K562 (cell line): Measurements from ENCODE around the gene AGAP1. TPM values are rescaled to one million over a fixed set of nuclear protein-coding genes. Genes with fewer than 3 reads are reported as not detected.

Experiments
- BHLHE40 ChIP-seq: IDR thresholded peaks from 2 replicates; pipeline ENCODE4 v1.6.1; 2011; ENCODE audit warnings: low read length, improper control_type of control experiment
- CBFA2T3 ChIP-seq: fragments of 450-650 bp; IDR thresholded peaks from 2 replicates; pipeline ENCODE4 v1.6.1; 2017
- CREM ChIP-seq: IDR thresholded peaks from 2 replicates; pipeline ENCODE4 v1.6.1; 2014; ENCODE audit warnings: antibody characterized with exemption, low read depth
- CXXC5 ChIP-seq: fragments of 250-450 bp; sonication (Bioruptor Pico); IDR thresholded peaks from 2 replicates; pipeline ENCODE4 v1.8.0; 2022; ENCODE audit warnings: inconsistent platforms, mild to moderate bottlenecking, moderate library complexity
- DACH1 ChIP-seq: fragments of 450-650 bp; IDR thresholded peaks from 2 replicates; pipeline ENCODE4 v1.6.1; 2018; ENCODE audit not compliant: partially characterized antibody
- ELF1 ChIP-seq: fragments of 200-800 bp; sonication (Bioruptor generic); IDR thresholded peaks from 2 replicates; pipeline ENCODE4 v1.6.1; 2016; ENCODE audit warnings: missing genetic modification characterization, missing compliant biosample characterization
- HMG20A ChIP-seq: fragments of 450-650 bp; formaldehyde crosslinking; conservative IDR thresholded peaks from 2 replicates; pipeline ENCODE4 v1.4.0; 2020; ENCODE audit warnings: mild to moderate bottlenecking, mixed read lengths
- KHSRP ChIP-seq: fragments of 450-650 bp; IDR thresholded peaks from 2 replicates; pipeline ENCODE4 v1.6.1; 2017
- MECOM ChIP-seq: fragments of 250-450 bp; sonication (Bioruptor Pico); IDR thresholded peaks from 2 replicates; pipeline ENCODE4 v1.8.0; 2022; ENCODE audit warnings: inconsistent platforms
- MTA3 ChIP-seq: fragments of 450-650 bp; formaldehyde crosslinking; IDR thresholded peaks from 2 replicates; pipeline ENCODE4 v1.6.1; 2017; ENCODE audit warnings: mild to moderate bottlenecking, borderline replicate concordance
- MYNN ChIP-seq, 2 experiments: sonication (generic); formaldehyde crosslinking in 1 of 2; IDR thresholded peaks; 2 replicates each; pipeline versions ENCODE4 v1.5.0 to v1.6.1; 2016 to 2020; ENCODE audit warnings: antibody characterized with exemption in 1 of 2, missing genetic modification reagents in 1 of 2
- POLR3A ChIP-seq: IDR thresholded peaks from 2 replicates; pipeline ENCODE4 v1.6.1; 2011; ENCODE audit warnings: borderline replicate concordance, mild to moderate bottlenecking, moderate library complexity; ENCODE audit not compliant: insufficient read length, insufficient read depth; ENCODE audit errors: extremely low read depth
- RNF2 ChIP-seq: sonication (generic); IDR thresholded peaks from 2 replicates; pipeline ENCODE4 v1.6.1; 2016
- SNRNP70 ChIP-seq: fragments of 200-400 bp; formaldehyde crosslinking; optimal IDR thresholded peaks from 2 replicates; pipeline ENCODE3; 2017; ENCODE audit warnings: low read depth, low read length
- ZBTB7A ChIP-seq: IDR thresholded peaks from 2 replicates; pipeline ENCODE4 v1.6.1; 2011; ENCODE audit warnings: low read depth, mild to moderate bottlenecking, low read length, moderate library complexity, borderline replicate concordance; ENCODE audit not compliant: control insufficient read depth
- ZNF311 ChIP-seq: fragments of 250-450 bp; sonication (Bioruptor Pico); IDR thresholded peaks from 2 replicates; pipeline ENCODE4 v1.4.0; 2020; ENCODE audit warnings: mild to moderate bottlenecking, moderate library complexity
- ZNF589 ChIP-seq: fragments of 200-800 bp; sonication (Bioruptor generic); IDR thresholded peaks from 2 replicates; pipeline ENCODE4 v1.6.1; 2016; ENCODE audit warnings: low read depth, missing genetic modification characterization, missing compliant biosample characterization
- ZNF717 ChIP-seq: fragments of 250-450 bp; sonication (Bioruptor Pico); IDR thresholded peaks from 2 replicates; pipeline ENCODE4 v1.5.0; 2021
- ZNF785 ChIP-seq: fragments of 250-450 bp; sonication (Bioruptor Pico); IDR thresholded peaks from 2 replicates; pipeline ENCODE4 v1.4.0; 2020; ENCODE audit warnings: mild to moderate bottlenecking
- polyA plus RNA-seq, 8 experiments: library from polyadenylated mRNA; depleted of rRNA in 4 of 8; stranded (reverse) in 5 of 8; unstranded in 3 of 8; fragments of >200 nt; fragmentation: Nextera tagmentation in 2 of 8; fragmentation: Illumina TruSeq in 1 of 8; extraction: Ambion mirVana in 2 of 8; extraction: Trizol in 1 of 8; gene quantifications; 2 replicates each; pipeline versions ENCODE4 v1.2.1 to v1.2.3, GENCODE V29; 2011 to 2014; ENCODE audit warnings: inconsistent platforms in 1 of 8, missing spikeins in 1 of 8
- total RNA-seq, 7 experiments: library from RNA; depleted of rRNA in 6 of 7; stranded (reverse); fragments of >200 nt in 6 of 7; fragmentation: Illumina TruSeq in 2 of 7; extraction: Trizol in 2 of 7; gene quantifications; 2 replicates each; pipeline versions ENCODE4 v1.2.1 to v1.2.3, GENCODE V29; 2011 to 2021; ENCODE audit warnings: low replicate concordance in 1 of 7
- TF ChIP-seq, protein P1 (sequence below): IDR thresholded peaks from 2 replicates; pipeline ENCODE4 v1.6.1; 2014; ENCODE audit warnings: antibody characterized with exemption
- TF ChIP-seq, protein P2 (sequence below): sonication (generic); formaldehyde crosslinking; IDR thresholded peaks from 2 replicates; pipeline ENCODE4 v1.8.0; 2022; ENCODE audit warnings: missing genetic modification reagents, mild to moderate bottlenecking, moderate library complexity, borderline replicate concordance
- TF ChIP-seq, protein P3 (sequence below): fragments of 200-400 bp; formaldehyde crosslinking; IDR thresholded peaks from 2 replicates; pipeline ENCODE4 v1.6.1; 2017; ENCODE audit warnings: mild to moderate bottlenecking, low read depth, low read length, moderate library complexity
- TF ChIP-seq, protein P4 (sequence below): sonication (generic); formaldehyde crosslinking; IDR thresholded peaks from 2 replicates; pipeline ENCODE4 v1.8.0; 2022; ENCODE audit warnings: missing genetic modification reagents, mild to moderate bottlenecking, borderline replicate concordance

The AGAP1 gene
- total and polyA plus RNA-seq, 9 of the 15 experiments (the other 6 are each of a cell fraction or from before 2014, with no cell fraction given): 1.3 to 24.0 (median 10.6) TPM

DNA sequence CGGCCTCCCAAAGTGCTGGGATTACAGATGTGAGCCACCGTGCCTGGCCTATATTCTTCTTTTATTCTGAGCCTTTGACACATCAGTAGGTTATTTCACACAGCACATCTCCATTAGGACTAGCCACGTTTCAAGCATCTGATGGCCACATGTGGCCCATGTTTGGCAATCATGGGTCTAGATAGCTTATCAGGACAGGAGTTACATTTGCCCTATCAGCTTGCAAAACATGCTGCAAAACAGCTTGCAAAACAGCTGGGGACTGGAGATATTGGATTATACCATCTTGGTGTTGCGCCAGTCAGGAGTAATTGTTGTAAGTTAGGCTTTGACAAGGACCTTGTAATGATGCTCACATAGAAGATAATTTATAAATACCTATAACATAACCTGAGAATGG, 579.4 kb downstream of the AGAP1 start (continued):
- TF ChIP-seq, protein P1, sequence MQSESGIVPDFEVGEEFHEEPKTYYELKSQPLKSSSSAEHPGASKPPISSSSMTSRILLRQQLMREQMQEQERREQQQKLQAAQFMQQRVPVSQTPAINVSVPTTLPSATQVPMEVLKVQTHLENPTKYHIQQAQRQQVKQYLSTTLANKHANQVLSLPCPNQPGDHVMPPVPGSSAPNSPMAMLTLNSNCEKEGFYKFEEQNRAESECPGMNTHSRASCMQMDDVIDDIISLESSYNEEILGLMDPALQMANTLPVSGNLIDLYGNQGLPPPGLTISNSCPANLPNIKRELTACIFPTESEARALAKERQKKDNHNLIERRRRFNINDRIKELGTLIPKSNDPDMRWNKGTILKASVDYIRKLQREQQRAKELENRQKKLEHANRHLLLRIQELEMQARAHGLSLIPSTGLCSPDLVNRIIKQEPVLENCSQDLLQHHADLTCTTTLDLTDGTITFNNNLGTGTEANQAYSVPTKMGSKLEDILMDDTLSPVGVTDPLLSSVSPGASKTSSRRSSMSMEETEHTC: peak; percentile 72; the same call in 1 of the 2 replicates
- TF ChIP-seq CBFA2T3 (peak; percentile 97), BHLHE40 (peak; percentile 75), MTA3 (peak; percentile 57; the same call in 1 of the 2 replicates), KHSRP (peak; percentile 77; the same call in 1 of the 2 replicates), ZNF785 (no peak), DACH1 (peak; percentile 55), MYNN (IDR thresholded peaks at IDR 0.05) (peak; percentile 45; the same call in 1 of the 2 replicates), MYNN (CRISPR knock-in tag; IDR thresholded peaks at IDR 0.05) (no peak), ZNF589 (CRISPR knock-in tag) (peak; percentile 86), CREM (0 out of 2 replicates have a peak, but pooled peaks have one; percentile 42), ELF1 (no peak), RNF2 (peak; percentile 57; the same call in 1 of the 2 replicates), CXXC5 (CRISPR knock-in tag) (peak; percentile 53; the same call in 1 of the 2 replicates), ZBTB7A (no peak), POLR3A (peak; percentile 36), HMG20A (0 out of 2 replicates have a peak, but pooled peaks have one; percentile 22), ZNF311 (0 out of 2 replicates have a peak, but pooled peaks have one; percentile 59), MECOM (CRISPR knock-in tag) (peak; percentile 35; the same call in 1 of the 2 replicates), ZNF717 (CRISPR knock-in tag) (no peak), SNRNP70 (no peak)
- TF ChIP-seq, protein P2, sequence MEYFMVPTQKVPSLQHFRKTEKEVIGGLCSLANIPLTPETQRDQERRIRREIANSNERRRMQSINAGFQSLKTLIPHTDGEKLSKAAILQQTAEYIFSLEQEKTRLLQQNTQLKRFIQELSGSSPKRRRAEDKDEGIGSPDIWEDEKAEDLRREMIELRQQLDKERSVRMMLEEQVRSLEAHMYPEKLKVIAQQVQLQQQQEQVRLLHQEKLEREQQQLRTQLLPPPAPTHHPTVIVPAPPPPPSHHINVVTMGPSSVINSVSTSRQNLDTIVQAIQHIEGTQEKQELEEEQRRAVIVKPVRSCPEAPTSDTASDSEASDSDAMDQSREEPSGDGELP: peak; percentile 85
- TF ChIP-seq, protein P3, sequence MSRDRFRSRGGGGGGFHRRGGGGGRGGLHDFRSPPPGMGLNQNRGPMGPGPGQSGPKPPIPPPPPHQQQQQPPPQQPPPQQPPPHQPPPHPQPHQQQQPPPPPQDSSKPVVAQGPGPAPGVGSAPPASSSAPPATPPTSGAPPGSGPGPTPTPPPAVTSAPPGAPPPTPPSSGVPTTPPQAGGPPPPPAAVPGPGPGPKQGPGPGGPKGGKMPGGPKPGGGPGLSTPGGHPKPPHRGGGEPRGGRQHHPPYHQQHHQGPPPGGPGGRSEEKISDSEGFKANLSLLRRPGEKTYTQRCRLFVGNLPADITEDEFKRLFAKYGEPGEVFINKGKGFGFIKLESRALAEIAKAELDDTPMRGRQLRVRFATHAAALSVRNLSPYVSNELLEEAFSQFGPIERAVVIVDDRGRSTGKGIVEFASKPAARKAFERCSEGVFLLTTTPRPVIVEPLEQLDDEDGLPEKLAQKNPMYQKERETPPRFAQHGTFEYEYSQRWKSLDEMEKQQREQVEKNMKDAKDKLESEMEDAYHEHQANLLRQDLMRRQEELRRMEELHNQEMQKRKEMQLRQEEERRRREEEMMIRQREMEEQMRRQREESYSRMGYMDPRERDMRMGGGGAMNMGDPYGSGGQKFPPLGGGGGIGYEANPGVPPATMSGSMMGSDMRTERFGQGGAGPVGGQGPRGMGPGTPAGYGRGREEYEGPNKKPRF: no peak
- TF ChIP-seq, protein P4, sequence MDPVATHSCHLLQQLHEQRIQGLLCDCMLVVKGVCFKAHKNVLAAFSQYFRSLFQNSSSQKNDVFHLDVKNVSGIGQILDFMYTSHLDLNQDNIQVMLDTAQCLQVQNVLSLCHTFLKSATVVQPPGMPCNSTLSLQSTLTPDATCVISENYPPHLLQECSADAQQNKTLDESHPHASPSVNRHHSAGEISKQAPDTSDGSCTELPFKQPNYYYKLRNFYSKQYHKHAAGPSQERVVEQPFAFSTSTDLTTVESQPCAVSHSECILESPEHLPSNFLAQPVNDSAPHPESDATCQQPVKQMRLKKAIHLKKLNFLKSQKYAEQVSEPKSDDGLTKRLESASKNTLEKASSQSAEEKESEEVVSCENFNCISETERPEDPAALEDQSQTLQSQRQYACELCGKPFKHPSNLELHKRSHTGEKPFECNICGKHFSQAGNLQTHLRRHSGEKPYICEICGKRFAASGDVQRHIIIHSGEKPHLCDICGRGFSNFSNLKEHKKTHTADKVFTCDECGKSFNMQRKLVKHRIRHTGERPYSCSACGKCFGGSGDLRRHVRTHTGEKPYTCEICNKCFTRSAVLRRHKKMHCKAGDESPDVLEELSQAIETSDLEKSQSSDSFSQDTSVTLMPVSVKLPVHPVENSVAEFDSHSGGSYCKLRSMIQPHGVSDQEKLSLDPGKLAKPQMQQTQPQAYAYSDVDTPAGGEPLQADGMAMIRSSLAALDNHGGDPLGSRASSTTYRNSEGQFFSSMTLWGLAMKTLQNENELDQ: no peak
